HG02938 (cell line): ENCODE measurements around the gene CDC42EP1.
A peak's percentile ranks its signal among the peaks of the same experiment; 100 is the strongest.
"Not testable (repeated sequence)": the region's sequence is repeated elsewhere in the genome, so short reads cannot be mapped to it uniquely, and the experiment has no call there.

ENCODE experiments used
- ATAC-seq: cut with Tn5 transposase; IDR thresholded peaks from one replicate; pipeline ENCODE4 v1.9.1; 2021; ENCODE audit warnings: mild to moderate bottlenecking, moderate library complexity; ENCODE audit not compliant: unreplicated experiment

The CDC42EP1 gene

GRCh38 chr22:37575490-37576003 is 15.3 kb downstream of the CDC42EP1 start:
- no peak for ATAC-seq

GRCh38 chr22:37578002-37578401 is 17.7 kb downstream of the CDC42EP1 start:
- no peak for ATAC-seq

GRCh38 chr22:37581504-37581903 is 21.2 kb downstream of the CDC42EP1 start:
- no peak for ATAC-seq

- ATAC-seq, result no peak
Observed at GRCh38 chr22:37582526-37582925, 22.2 kb downstream of the CDC42EP1 start.

- ATAC-seq, result no peak
Observed at GRCh38 chr22:37588546-37589215, 28.4 kb downstream of the CDC42EP1 start.

- ATAC-seq, result no peak
Observed at GRCh38 chr22:37589636-37590035, 29.4 kb downstream of the CDC42EP1 start.

GRCh38 chr22:37591081-37591480 is 30.8 kb downstream of the CDC42EP1 start:
- ATAC-seq, result not testable (repeated sequence)

- ATAC-seq, result no peak
Observed at GRCh38 chr22:37591823-37592404, 31.6 kb downstream of the CDC42EP1 start.

GRCh38 chr22:37594237-37594636 is 34.0 kb downstream of the CDC42EP1 start:
- ATAC-seq, result no peak

GRCh38 chr22:37599153-37599552 is 38.9 kb downstream of the CDC42EP1 start:
- no peak for ATAC-seq

- ATAC-seq, result no peak
Observed at GRCh38 chr22:37601203-37601539, 40.9 kb downstream of the CDC42EP1 start.

GRCh38 chr22:37601540-37602442 is 41.5 kb downstream of the CDC42EP1 start:
- ATAC-seq, result no peak

GRCh38 chr22:37602546-37603277 is 42.4 kb downstream of the CDC42EP1 start:
- ATAC-seq, result not testable (repeated sequence)

GRCh38 chr22:37604074-37604473 is 43.8 kb downstream of the CDC42EP1 start:
- ATAC-seq, result no peak

GRCh38 chr22:37604875-37605274 is 44.6 kb downstream of the CDC42EP1 start:
- no peak for ATAC-seq

GRCh38 chr22:37607010-37607934 is 47.0 kb downstream of the CDC42EP1 start:
- no peak for ATAC-seq

- no peak for ATAC-seq
Observed at GRCh38 chr22:37607935-37608476, 47.7 kb downstream of the CDC42EP1 start.

- ATAC-seq, result peak; percentile 66
Observed at GRCh38 chr22:37608477-37609239, 48.4 kb downstream of the CDC42EP1 start, which contains the start of gene GGA1. Gene GGA1, plus strand, starts transcription at chr22:37608834. Its CDS starts 27 bp downstream, at chr22:37608861.
